NCI-H2081 treated with DMSO at 0.1 percent for 48 hours (cell line): Measurements from ENCODE around the gene STK39.

Experiments
- DNase-seq: peaks from one replicate; lab custom pipeline; 2025; lab: John Stamatoyannopoulos, UW

The STK39 gene

GRCh38 chr2:168157926-168158325 is 89.5 kb downstream of the STK39 start:
- no peak for DNase-seq

- DNase-seq: no peak
Measured at GRCh38 chr2:168157070-168157469, 90.3 kb downstream of the STK39 start.

DNA sequence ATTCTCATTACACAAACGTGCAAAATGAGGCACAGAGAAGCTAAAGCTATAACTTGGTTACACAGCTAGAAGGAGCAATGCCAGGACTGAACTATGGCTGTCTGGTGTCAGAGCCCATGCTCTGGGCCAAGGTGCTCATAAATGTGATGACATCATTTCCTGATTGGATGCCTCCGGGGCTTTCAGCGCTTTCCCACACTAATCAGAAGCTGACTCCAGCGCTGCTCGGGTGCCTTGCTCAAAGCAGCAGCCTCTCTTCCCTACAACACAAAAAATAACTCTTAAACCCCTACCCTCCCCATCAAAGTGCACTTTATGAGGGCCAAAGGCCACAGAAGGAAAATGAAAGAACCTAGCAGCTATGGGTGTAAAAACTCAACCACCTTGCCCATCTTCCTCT is 90.7 kb downstream of the STK39 start:
- no peak for DNase-seq

GRCh38 chr2:168155680-168156079 is 91.7 kb downstream of the STK39 start:
- no peak for DNase-seq

DNA sequence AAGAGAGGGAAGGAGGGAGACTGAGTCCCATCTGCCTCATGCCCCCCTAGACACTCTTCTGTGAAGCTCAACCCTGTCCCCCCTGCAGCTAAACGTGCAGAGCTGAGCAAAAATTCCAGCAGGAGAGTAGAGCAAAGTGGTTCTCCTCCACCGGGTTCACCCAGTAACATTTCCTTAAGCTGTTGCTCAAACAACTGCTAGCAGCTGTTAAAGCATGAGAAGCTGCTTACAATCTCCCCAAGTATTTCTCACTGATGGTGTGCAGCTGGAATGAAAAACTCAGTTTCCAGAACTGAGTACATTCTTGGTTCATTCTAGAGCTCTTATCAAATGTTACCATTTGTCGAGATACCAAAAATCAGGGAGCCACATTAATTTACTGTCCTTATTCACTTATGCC is 92.3 kb downstream of the STK39 start:
- DNase-seq: no peak

DNA sequence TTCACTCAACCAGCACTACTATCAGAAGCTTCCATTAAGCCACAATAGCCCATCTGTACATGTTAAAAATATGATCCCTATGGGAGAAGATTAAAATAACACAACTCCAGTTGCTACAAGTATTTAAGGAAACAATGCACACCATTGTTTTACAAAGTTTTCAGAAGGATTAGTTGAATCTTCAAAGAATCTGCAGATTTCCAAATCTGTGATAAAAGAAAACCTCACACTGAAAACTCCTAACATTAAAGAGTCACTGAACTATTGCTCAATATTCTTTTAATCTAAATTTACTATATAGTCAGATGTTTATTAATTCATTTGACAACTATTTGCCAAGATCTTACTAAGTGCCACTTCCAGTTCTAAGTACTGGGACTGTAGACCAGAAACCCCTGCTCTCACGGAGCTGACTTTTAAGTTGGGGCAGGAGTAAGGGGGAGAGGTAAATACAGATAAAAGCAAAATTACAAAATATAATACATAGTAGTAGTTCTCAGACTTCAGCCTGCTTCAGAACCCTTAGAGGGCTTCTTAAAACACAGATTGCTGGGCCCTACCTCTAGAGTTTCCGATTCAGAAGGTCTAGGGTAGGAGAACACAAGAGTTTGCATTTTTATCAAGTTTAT is 94.4 kb downstream of the STK39 start:
- DNase-seq: no peak

DNA sequence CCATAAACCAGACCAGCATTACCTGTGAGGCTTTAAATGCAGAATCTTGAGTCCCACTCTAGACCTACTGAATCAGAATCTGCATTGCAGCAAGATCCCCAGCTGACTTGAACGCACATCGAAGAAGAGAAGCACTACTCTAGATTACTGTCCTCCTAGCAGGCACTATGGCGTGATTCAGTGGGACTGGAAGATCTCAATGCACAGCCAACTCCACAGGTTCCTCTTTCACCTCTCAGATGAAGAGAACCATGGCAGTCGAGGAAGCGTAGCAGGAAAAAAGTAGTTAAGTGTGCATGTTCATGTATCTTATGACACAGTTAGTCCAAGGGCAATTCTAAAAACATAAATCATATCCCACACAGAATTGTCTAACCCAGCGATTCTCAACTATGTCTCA is 97.4 kb downstream of the STK39 start:
- no peak for DNase-seq

- no peak for DNase-seq
Measured at GRCh38 chr2:168149150-168149974, 98.0 kb downstream of the STK39 start.

DNA sequence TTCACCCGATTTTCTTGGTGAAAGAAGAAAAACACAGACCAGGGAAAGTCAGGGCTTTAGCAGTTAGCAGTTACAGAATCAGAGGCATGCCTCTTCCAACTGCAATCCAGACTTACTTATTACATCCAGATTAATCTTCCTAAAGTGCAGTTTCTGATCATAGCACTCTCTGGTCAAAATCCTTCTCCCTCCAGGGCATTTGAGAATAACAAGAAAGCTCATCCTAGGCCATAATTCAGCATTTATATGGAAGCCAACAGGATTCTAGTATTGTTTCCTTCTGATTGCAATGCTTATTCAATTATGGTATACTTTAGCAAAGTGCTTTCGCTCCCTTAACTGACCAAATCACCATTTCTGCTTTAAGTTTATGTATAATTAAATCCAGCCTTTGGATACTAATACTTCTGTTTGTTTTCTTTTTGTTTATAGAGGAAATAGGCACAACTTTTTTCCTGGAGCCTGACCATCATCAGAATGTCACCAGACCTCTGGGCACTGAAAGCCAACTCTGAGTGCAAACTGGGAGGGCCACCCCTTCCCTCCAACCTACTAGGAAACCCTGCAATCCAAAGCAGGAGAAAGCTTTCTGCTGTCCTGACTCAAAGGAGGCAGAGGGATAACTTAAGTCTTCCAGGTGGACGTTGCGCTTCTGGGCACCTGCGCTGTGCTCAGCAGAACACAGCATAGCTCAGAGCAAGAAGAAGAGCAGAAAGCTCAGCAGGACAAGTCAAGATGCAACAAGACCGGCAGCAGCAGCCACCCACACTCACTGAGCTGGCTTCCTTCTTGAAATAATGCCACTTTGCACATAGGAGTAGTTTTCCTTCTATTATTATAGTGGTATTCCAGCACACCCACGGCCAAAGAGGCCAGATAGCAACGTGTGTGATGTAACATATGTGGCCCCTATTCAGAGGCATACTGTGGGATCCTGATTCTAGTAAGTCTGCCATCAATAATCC is 99.3 kb downstream of the STK39 start:
- DNase-seq: no peak

- DNase-seq: no peak
Measured at GRCh38 chr2:168146892-168147810, 100.2 kb downstream of the STK39 start.

DNA sequence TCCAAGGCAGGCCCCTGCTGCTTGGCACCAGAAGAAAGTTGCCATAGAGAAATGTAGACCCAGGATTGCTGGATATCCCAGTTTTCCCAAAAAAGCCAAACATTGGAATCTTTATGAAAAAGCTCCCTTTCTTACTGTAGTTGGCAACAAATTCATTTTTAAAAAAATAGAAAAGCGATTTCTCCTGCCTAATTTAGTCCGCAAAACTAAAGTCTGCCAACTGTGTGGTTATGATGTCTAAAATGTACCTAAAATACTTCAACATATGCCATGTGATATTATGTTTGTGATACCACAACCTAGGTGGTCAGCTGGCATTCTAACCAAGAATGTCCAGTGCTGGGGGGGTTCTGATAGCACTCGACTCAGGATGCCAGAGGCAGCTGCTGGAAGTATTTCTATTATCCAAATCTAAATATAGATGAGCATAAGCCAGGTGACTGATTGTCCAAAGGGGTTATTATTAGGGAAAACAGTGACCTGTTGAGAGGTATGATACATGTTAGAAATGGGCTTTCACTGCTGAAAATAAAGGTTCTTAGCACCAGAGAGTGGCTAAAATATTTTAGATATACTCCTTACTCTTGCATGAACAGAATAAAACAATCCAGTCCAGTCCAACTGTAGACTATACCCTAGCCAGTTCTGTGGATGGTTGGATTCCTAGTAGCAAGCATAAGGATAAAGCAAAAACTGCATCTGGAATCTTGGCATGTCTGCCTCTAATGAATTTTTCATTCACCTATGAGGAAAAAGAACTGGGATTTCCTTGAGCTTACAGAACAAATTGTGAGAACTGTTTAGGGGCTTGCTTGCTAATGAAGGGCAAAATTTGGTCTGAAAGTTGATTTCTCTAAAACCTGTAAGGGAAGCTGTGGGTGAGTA is 101.7 kb downstream of the STK39 start:
- no peak for DNase-seq

DNA sequence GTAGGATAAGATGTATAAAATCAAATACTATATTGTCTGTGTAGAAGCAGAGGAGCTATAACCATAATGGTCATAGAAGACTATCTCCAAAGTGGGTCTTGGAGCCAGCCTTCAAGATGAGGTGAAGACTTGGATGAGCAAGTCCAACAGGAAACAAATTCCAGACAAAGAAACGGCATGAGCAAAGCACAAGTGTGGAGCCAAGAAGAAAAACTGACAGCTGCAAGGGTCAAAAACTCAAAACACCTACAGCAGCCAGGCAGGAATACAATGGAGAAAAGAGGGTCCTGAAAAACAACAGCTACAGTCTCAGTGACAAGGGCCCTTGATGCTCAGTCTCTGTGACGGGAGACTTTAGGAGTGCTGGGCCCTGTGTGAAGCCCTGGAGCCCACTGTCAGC is 102.4 kb downstream of the STK39 start:
- no peak for DNase-seq

DNA sequence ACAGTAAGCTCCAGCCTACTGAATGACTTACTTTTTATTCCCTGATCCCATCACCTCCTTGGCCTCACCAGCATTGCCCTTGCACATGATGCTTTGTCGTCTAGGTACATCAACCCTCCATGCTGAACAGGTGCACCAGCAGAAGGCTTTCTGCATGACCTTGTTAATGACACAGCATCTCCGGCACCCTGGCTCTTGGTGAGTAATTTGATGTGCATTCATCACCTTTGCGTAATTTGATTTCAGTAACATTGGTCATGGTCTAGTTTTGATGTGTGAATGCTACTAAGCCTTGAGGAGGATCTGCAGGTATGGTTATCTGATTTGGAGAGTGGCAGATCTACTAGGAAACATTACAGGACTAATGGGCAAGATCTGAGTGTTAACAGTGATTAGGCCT is 103.6 kb downstream of the STK39 start:
- no peak for DNase-seq

DNA sequence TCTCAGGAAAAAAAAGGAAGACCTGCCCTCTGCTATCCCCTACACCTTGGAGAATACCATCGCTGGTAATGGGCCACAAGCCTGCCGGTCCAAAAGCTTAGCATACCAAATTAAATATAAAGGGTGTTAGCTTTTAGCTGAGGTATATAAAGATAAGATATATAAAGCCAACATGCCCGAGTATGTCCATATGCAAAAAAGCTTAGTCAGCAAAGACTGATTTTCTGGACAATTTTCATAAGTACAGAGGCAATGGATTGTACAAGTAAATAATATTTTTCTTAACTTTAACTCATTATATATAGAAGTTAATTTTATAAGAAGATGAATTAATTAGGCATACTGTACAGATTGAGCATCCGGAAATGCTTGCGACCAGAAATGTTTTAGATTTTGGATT is 106.5 kb downstream of the STK39 start:
- no peak for DNase-seq

GRCh38 chr2:168139852-168140251 is 107.5 kb downstream of the STK39 start:
- no peak for DNase-seq

DNA sequence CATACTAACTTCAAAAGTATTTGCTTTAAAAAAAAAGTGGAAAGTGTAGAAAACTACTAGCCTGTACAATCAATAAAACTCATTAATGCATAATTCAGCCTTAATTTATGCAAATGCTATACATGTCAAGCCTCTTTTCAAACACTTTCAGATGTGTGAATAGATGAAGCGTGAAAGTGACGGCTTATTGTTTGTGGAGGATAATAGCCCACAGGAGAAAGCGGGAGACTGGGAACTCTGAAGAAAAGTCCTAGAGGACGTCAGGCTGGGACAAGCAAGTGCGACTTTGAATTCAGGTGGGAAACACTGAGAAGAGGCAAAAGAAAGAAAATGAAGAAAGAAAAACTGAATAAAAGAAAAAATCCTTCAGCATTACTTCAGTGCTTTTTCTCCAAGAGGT is 108.5 kb downstream of the STK39 start:
- DNase-seq: no peak

DNA sequence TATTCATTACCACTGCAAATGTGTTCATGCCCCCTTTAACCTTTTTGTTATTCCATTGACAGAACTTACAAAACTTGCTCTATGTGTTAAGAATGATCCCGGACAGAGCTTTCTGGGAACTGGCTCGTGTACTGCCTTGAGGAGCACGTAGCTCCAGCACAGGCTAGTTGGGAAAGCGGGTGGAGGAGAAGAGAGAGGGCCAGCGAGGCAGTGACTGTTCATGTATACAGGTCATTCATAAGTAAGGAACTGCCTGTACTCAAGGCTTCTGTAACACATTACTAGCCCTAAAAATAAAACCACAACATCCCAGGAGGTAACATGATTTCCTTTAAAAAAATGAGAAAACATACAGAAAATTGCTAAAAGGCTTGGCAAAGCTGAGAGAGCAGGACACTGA is 109.0 kb downstream of the STK39 start:
- DNase-seq: no peak

GRCh38 chr2:168137510-168138180 is 109.8 kb downstream of the STK39 start:
- DNase-seq: no peak

DNA sequence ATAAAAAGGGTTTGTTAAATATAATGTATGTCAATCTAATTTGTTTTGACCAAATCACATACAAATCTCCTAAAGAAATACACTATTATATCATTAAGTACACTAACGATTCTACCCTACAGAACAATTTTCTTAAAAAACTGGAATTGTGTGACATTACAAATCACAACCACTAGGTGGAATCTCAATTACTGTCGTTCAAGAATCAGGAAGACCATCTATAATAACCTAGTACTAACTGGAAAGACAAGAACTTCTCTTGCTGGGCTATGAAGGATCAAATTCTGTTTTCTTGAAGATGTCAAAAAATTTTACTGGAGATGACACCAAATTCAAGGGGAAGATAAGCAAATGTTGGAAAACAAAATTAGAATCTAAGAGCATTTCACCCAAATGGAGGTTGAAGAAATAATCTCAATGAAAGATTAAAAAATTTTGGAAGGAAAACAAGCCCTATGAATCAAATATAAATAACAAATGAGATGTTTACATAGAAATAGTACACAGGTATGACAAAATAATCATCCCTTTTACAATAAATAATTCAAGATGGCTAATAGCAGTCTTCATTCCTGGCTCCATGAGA is 110.9 kb downstream of the STK39 start:
- no peak for DNase-seq

DNA sequence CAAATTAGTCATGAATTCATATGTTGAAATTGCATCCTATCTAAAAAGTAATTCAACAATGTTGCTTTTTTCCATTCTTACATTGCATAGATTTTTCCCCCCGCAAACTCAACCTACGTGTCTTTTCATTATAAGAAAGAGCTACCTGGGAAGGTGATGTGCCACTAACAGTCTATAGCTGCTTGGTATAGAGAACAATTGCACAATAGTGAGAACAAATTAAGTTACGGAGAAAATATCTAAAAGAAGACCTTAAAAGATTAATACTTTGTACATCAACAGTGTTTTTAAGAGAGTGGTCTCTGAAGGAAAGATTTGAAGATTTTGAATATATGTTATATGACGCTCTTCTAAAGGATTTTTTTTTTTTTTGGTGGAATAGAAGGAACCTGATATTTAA is 111.8 kb downstream of the STK39 start:
- DNase-seq: no peak
